ENCODE results near the gene ZNG1C. TPM values are rescaled to one million over a fixed set of nuclear protein-coding genes. Genes with fewer than 3 reads are reported as not detected.
"Not testable (repeated sequence)": the region's sequence is repeated elsewhere in the genome, so short reads cannot be mapped to it uniquely, and the experiment has no call there.

ZNG1C gene
- total and polyA plus RNA-seq, 10 donors: 10.1 to 65.3 (median 31.9) TPM

DNA sequence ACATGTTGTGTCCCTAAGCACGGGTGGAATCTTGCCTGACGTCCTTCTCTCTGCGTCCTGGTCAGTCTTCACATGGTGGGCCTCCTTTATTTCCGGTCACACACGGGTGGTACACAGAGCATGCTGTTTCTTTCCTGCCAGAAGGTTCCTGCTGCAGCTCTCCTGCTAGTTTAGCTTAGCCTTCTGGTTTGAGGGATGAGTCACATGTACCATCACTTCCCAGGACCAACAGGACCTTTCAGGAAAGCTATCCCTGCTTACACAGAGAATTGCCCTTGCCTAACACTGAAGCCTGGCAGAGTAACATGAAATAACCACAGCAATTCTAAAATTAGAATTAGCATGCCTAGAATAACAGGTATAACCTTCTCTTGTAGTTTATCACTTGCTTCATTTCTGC is 69.4 kb downstream of the ZNG1C start:
- H3K27ac ChIP-seq; H3K4me3 ChIP-seq; DNase-seq; H3K36me3 ChIP-seq; H3K9me3 ChIP-seq; H3K4me1 ChIP-seq; intact Hi-C loops (cut with DNase I; ENCODE audit: low total_unique reads): not testable (repeated sequence)
- peaks cover 0 to 14% (median 3%) of the 10 kb centered on the region in 7 donors for H3K27me3 ChIP-seq (replicated peaks in 1 of 7)
- WGBS, 5 donors: no CpG with 5 or more reads among the region's 5 CpGs

- H3K4me3 ChIP-seq; H3K27me3 ChIP-seq (replicated peaks in 1 of 7); DNase-seq; intact Hi-C loops (cut with DNase I; ENCODE audit: low total_unique reads); H3K9me3 ChIP-seq; H3K36me3 ChIP-seq; H3K27ac ChIP-seq; H3K4me1 ChIP-seq: not testable (repeated sequence)
- WGBS, 5 donors: 70 to 76% (median 72%) methylated on average over 9 to 10 of the region's 10 CpGs
These were observed 76.4 kb downstream of the ZNG1C start for GRCh38 chr9:68318209-68318608.

- H3K4me3 ChIP-seq; intact Hi-C loops (cut with DNase I; ENCODE audit: low total_unique reads); H3K9me3 ChIP-seq; DNase-seq; H3K4me1 ChIP-seq; H3K27ac ChIP-seq; H3K36me3 ChIP-seq: not testable (repeated sequence)
- WGBS, 5 donors: 38 to 93% (median 55%) methylated on average over 3 to 15 of the region's 24 CpGs; no CpG with 5 or more reads in 1 of the 5 donors
- peaks cover 0 to 12% (median 0%) of the 10 kb centered on the region in 7 donors for H3K27me3 ChIP-seq (replicated peaks in 1 of 7)
These were observed 82.0 kb downstream of the ZNG1C start for GRCh38 chr9:68323749-68324148.

DNA sequence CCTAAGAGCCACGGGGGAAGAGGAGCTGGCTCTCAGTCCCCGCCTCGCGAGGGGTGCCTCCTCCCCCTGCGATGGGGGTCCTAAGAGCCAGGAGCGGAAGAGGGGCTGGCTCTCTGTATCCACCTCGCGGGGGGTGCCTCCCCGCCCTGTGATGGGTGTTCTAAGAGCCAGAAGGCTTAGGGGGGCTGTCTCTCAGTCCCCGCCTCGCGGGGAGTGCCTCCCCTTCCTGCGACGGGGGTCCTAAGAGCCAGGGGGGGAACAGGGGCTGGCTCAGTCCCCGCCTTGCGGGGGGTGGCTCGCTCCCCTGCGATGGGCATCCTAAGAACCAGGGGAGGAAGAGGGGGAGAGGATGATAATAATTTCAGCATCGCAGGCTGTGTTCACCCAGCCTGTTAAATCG is 82.7 kb downstream of the ZNG1C start:
- peaks cover 0 to 12% (median 0%) of the 10 kb centered on the region in 7 donors for H3K27me3 ChIP-seq (replicated peaks in 1 of 7)
- H3K36me3 ChIP-seq; intact Hi-C loops (cut with DNase I; ENCODE audit: low total_unique reads); H3K27ac ChIP-seq; H3K4me3 ChIP-seq; DNase-seq; H3K9me3 ChIP-seq; H3K4me1 ChIP-seq: not testable (repeated sequence)
- WGBS, 5 donors: 5 to 23% (median 10%) methylated on average over 3 to 6 of the region's 20 CpGs; no CpG with 5 or more reads in 2 of the 5 donors

DNA sequence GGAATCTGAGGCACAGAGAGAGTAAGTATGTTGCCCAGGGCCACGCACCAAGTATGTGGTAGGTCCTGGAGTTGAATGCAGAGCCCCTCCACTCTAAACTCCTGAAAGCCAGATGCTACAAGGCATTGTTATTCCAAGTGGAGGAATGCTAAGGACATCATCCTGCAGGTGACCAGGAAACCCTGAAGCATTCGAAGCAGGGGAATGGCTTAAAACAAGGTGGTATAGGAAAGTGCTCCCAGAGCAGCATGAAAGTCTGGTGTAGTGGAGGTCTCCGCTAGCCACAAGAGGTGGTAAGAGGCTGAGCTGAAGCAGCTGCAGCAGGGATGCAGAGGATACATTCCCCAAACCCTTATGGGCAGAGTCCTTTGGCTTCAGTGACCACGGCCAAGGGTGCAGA is 87.3 kb downstream of the ZNG1C start:
- H3K36me3 ChIP-seq; H3K9me3 ChIP-seq; H3K27ac ChIP-seq; H3K4me3 ChIP-seq; H3K27me3 ChIP-seq (replicated peaks in 1 of 7); H3K4me1 ChIP-seq; DNase-seq; intact Hi-C loops (cut with DNase I; ENCODE audit: low total_unique reads): not testable (repeated sequence)
- 73 to 93% (median 85%) methylated on average over 2 of the region's 4 CpGs for WGBS, 5 donors

- H3K36me3 ChIP-seq; H3K27me3 ChIP-seq (replicated peaks in 1 of 7); H3K4me1 ChIP-seq; H3K4me3 ChIP-seq; H3K27ac ChIP-seq; DNase-seq; intact Hi-C loops (cut with DNase I; ENCODE audit: low total_unique reads); H3K9me3 ChIP-seq: not testable (repeated sequence)
- WGBS, 5 donors: 81 to 97% (median 90%) methylated on average over 6 to 10 of the region's 11 CpGs
These were observed 88.9 kb downstream of the ZNG1C start for GRCh38 chr9:68330531-68331173.

DNA sequence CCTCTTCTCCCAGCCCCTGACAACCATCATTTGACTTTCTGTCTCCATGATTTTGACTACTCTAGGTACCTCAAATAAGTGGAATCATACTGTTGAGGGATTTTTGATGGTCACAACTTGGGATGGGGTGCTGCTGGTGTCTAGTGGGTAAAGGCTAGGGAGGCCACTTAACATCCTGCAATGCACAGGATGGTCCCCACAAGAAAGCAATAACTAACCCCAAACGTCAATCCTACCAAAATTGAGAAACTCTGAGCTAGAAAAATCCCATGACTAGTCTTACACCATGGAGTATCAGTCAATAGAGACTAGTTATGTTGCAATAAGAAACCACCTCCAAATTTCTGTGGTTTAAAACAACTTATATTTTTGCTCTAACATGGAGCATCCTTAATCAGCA is 90.3 kb downstream of the ZNG1C start:
- H3K36me3 ChIP-seq; intact Hi-C loops (cut with DNase I; ENCODE audit: low total_unique reads); H3K9me3 ChIP-seq; H3K4me3 ChIP-seq; H3K4me1 ChIP-seq; DNase-seq; H3K27ac ChIP-seq; H3K27me3 ChIP-seq (replicated peaks in 1 of 7): not testable (repeated sequence)
- 38 to 60% (median 47%) methylated on average over 1 of the region's 1 CpG; no CpG with 5 or more reads in 1 of the 5 donors for WGBS, 5 donors

GRCh38 chr9:68335935-68336334 is 94.2 kb downstream of the ZNG1C start:
- H3K27me3 ChIP-seq (replicated peaks in 1 of 7); H3K27ac ChIP-seq; intact Hi-C loops (cut with DNase I; ENCODE audit: low total_unique reads); DNase-seq; H3K4me3 ChIP-seq; H3K9me3 ChIP-seq; H3K36me3 ChIP-seq; H3K4me1 ChIP-seq: not testable (repeated sequence)
- WGBS, 5 donors: 30 to 69% (median 44%) methylated on average over 2 to 3 of the region's 3 CpGs

- H3K4me1 ChIP-seq; H3K4me3 ChIP-seq; H3K27ac ChIP-seq; H3K27me3 ChIP-seq (replicated peaks in 1 of 7); H3K9me3 ChIP-seq; H3K36me3 ChIP-seq; DNase-seq; intact Hi-C loops (cut with DNase I; ENCODE audit: low total_unique reads): not testable (repeated sequence)
- 59 to 84% (median 80%) methylated on average over 4 to 6 of the region's 10 CpGs for WGBS, 5 donors
These were observed 95.0 kb downstream of the ZNG1C start for GRCh38 chr9:68336639-68337339.

GRCh38 chr9:68338000-68338399 is 96.2 kb downstream of the ZNG1C start:
- H3K4me1 ChIP-seq; intact Hi-C loops (cut with DNase I; ENCODE audit: low total_unique reads); DNase-seq; H3K36me3 ChIP-seq; H3K9me3 ChIP-seq; H3K4me3 ChIP-seq; H3K27ac ChIP-seq; H3K27me3 ChIP-seq (replicated peaks in 1 of 7): not testable (repeated sequence)
- 82 to 91% (median 85%) methylated on average over 7 of the region's 7 CpGs for WGBS, 5 donors

All from spleen (tissue), 11 donors.